SU-DHL-6 (cell line): ENCODE results near the gene TBC1D1.
A peak's percentile ranks its signal among the peaks of the same experiment; 100 is the strongest.

Experiments
- H2AFZ ChIP-seq: fragments of 200-600 bp; sonication (generic); 2 replicates; pipeline ENCODE4 v1.6.1; 2014; ENCODE audit warnings: low read depth, mild to moderate bottlenecking, moderate library complexity, mixed read lengths, antibody characterized with exemption, low read length; ENCODE audit not compliant: severe bottlenecking
- H3F3A ChIP-seq: fragments of 200-600 bp; shearing (Covaris generic); 2 replicates; pipeline ENCODE4 v1.6.0; 2016; ENCODE audit warnings: antibody characterized with exemption, mild to moderate bottlenecking; ENCODE audit not compliant: insufficient read depth
- H3K27ac ChIP-seq: fragments of 200-600 bp; sonication (generic); 2 replicates; pipeline ENCODE4 v1.5.1; 2016; ENCODE audit warnings: low read depth, mild to moderate bottlenecking, low read length, moderate library complexity, mixed read lengths
- H3K27me3 ChIP-seq: fragments of 200-600 bp; sonication (generic), shearing (Covaris generic); 2 replicates; pipeline ENCODE4 v1.6.0; 2014; ENCODE audit warnings: mild to moderate bottlenecking, low read length
- H3K36me3 ChIP-seq: fragments of 200-600 bp; sonication (generic); 2 replicates; pipeline ENCODE4 v1.6.1; 2014; ENCODE audit warnings: mild to moderate bottlenecking, low read length, mixed read lengths
- H3K4me2 ChIP-seq: fragments of 300-600, 200-600 bp; shearing (Covaris generic), sonication (generic); 2 replicates; pipeline ENCODE4 v1.6.0; 2014; ENCODE audit warnings: low read length, low read depth, mild to moderate bottlenecking; ENCODE audit not compliant: poor library complexity, severe bottlenecking
- H3K4me3 ChIP-seq: fragments of 200-600 bp; sonication (generic); 2 replicates; pipeline ENCODE4 v1.5.1; 2014; ENCODE audit warnings: antibody characterized with exemption, low read length, mild to moderate bottlenecking, mixed read lengths; ENCODE audit not compliant: insufficient read depth, poor library complexity, severe bottlenecking
- H3K79me2 ChIP-seq: fragments of 200-600 bp; sonication (generic); 2 replicates; pipeline ENCODE4 v1.6.1; 2014; ENCODE audit warnings: mild to moderate bottlenecking, low read length, moderate library complexity; ENCODE audit not compliant: insufficient read depth
- H3K9ac ChIP-seq: fragments of 200-600 bp; sonication (generic); 2 replicates; pipeline ENCODE4 v1.7.0; 2014; ENCODE audit warnings: mild to moderate bottlenecking, low read length
- H3K9me2 ChIP-seq: fragments of 200-600 bp; sonication (generic); replicated peaks from 2 replicates; pipeline ENCODE4 v1.6.1; 2014; ENCODE audit warnings: low read length; ENCODE audit not compliant: insufficient read depth
- H3K9me3 ChIP-seq: fragments of 200-600 bp; sonication (generic); 2 replicates; pipeline ENCODE4 v1.6.1; 2014; ENCODE audit warnings: low read length, mixed read lengths; ENCODE audit not compliant: insufficient read depth
- H4K20me1 ChIP-seq: fragments of 200-600 bp; sonication (generic); 2 replicates; pipeline ENCODE4 v1.6.1; 2014; ENCODE audit warnings: low read depth, mild to moderate bottlenecking, antibody characterized with exemption, low read length, moderate library complexity, mixed read lengths
- CTCF ChIP-seq: fragments of 200-600 bp; sonication (generic); IDR thresholded peaks from one replicate; pipeline ENCODE4 v1.5.1; 2017; ENCODE audit warnings: antibody characterized with exemption, mild to moderate bottlenecking, low read length, moderate library complexity; ENCODE audit not compliant: insufficient read depth, poor library complexity, severe bottlenecking
- EZH2phosphoT487 ChIP-seq: fragments of 200-600 bp; sonication (generic), shearing (Covaris generic); conservative IDR thresholded peaks from 2 replicates; pipeline ENCODE4 v1.6.1; 2018; ENCODE audit warnings: mild to moderate bottlenecking, antibody characterized with exemption, low read length, moderate library complexity, mixed read lengths

The TBC1D1 gene

GRCh38 chr4:38062088-38062775 is 171.3 kb downstream of the TBC1D1 start:
- Histone ChIP-seq H3K27me3 (no peaks in the 10 kb centered on the region), H3K4me2 (peak overlapping the region; percentile 37), H3K4me3 (no peak overlapping the region), H3K9me3 (no peaks in the 10 kb centered on the region), H4K20me1 (no peaks in the 10 kb centered on the region), H3F3A (peaks cover 4% of the 10 kb centered on the region; the same call in 1 of the 2 replicates), H2AFZ (no peak overlapping the region), H3K9me2 (no peaks in the 10 kb centered on the region), H3K27ac (no peak overlapping the region), H3K79me2 (no peaks in the 10 kb centered on the region), H3K36me3 (0 out of 2 replicates have a peak, but pooled peaks cover 3% of the 10 kb centered on the region), H3K9ac (no peak overlapping the region)
- TF ChIP-seq CTCF (peak; percentile 70), EZH2phosphoT487 (no peak)

- H3K27ac ChIP-seq = no peak overlapping the region
- H3K79me2 ChIP-seq = no peaks in the 10 kb centered on the region
- H3K4me3 ChIP-seq = no peak overlapping the region
- no peaks in the 10 kb centered on the region for H3K9me3 ChIP-seq
- 0 out of 2 replicates have a peak, but pooled peaks cover 3% of the 10 kb centered on the region for H3K36me3 ChIP-seq
- H2AFZ ChIP-seq = no peak overlapping the region
- no peak overlapping the region for H3K9ac ChIP-seq
- no peak overlapping the region for H3K4me2 ChIP-seq
- H3K27me3 ChIP-seq = no peaks in the 10 kb centered on the region
- H3F3A ChIP-seq = peaks cover 4% of the 10 kb centered on the region; the same call in 1 of the 2 replicates
- no peaks in the 10 kb centered on the region for H4K20me1 ChIP-seq
- no peaks in the 10 kb centered on the region for H3K9me2 ChIP-seq
- no peak for TF ChIP-seq EZH2phosphoT487
- no peak for TF ChIP-seq CTCF
These were observed 171.9 kb downstream of the TBC1D1 start for GRCh38 chr4:38062776-38063097.

- Histone ChIP-seq H3K27me3 (no peaks in the 10 kb centered on the region), H3K36me3 (no peaks in the 10 kb centered on the region), H3K9ac (no peak overlapping the region), H3F3A (peaks cover 4% of the 10 kb centered on the region; the same call in 1 of the 2 replicates), H3K27ac (no peak overlapping the region), H3K9me2 (no peaks in the 10 kb centered on the region), H2AFZ (no peak overlapping the region), H4K20me1 (no peaks in the 10 kb centered on the region), H3K4me3 (no peak overlapping the region), H3K4me2 (no peak overlapping the region), H3K9me3 (no peaks in the 10 kb centered on the region), H3K79me2 (no peaks in the 10 kb centered on the region)
- TF ChIP-seq EZH2phosphoT487 (no peak), CTCF (no peak)
These were observed 174.3 kb downstream of the TBC1D1 start for GRCh38 chr4:38065176-38065575.
